OCI-LY1 (cell line): ENCODE data around the gene ENTREP3.
"Not testable (repeated sequence)": the region's sequence is repeated elsewhere in the genome, so short reads cannot be mapped to it uniquely, and the experiment has no call there.

Experiments
- H2AFZ ChIP-seq: fragments of 200-600 bp; sonication (generic), shearing (Covaris generic); 2 replicates; pipeline ENCODE4 v1.6.0; 2014; ENCODE audit warnings: antibody characterized with exemption, mild to moderate bottlenecking, low read length
- H3F3A ChIP-seq: fragments of 200-600 bp; sonication (generic), shearing (Covaris generic); 2 replicates; pipeline ENCODE4 v1.6.0; 2014; ENCODE audit warnings: mild to moderate bottlenecking, antibody characterized with exemption, low read length, moderate library complexity; ENCODE audit not compliant: insufficient read depth
- H3K27ac ChIP-seq: fragments of 200-600 bp; sonication (generic); 2 replicates; pipeline ENCODE4 v1.5.1; 2014; ENCODE audit warnings: low read length, mixed run types, mild to moderate bottlenecking, low read depth; ENCODE audit not compliant: poor library complexity, severe bottlenecking
- H3K27me3 ChIP-seq: fragments of 200-600 bp; sonication (generic); 2 replicates; pipeline ENCODE4 v1.6.0; 2014; ENCODE audit warnings: antibody characterized with exemption, mild to moderate bottlenecking, low read length, moderate library complexity; ENCODE audit not compliant: insufficient read depth
- H3K36me3 ChIP-seq: fragments of 200-600 bp; sonication (generic); 2 replicates; pipeline ENCODE4 v1.6.1; 2014; ENCODE audit warnings: mild to moderate bottlenecking, antibody characterized with exemption, low read length, moderate library complexity, mixed read lengths; ENCODE audit not compliant: insufficient read depth
- H3K4me1 ChIP-seq: fragments of 200-600 bp; sonication (generic); 2 replicates; pipeline ENCODE4 v1.5.1; 2014; ENCODE audit warnings: mild to moderate bottlenecking, low read length, moderate library complexity; ENCODE audit not compliant: insufficient read depth, severe bottlenecking
- H3K4me2 ChIP-seq: fragments of 200-600 bp; sonication (generic), shearing (Covaris generic); 2 replicates; pipeline ENCODE4 v1.6.1; 2014; ENCODE audit warnings: low read length
- H3K4me3 ChIP-seq: fragments of 200-600 bp; sonication (generic); 2 replicates; pipeline ENCODE4 v1.5.1; 2014; ENCODE audit warnings: low read length, low read depth, mild to moderate bottlenecking, mixed read lengths; ENCODE audit not compliant: poor library complexity, severe bottlenecking
- H3K79me2 ChIP-seq: fragments of 200-600 bp; shearing (Covaris generic); 2 replicates; pipeline ENCODE4 v1.6.1; 2016; ENCODE audit warnings: mixed run types, low read length, mixed read lengths; ENCODE audit not compliant: insufficient read depth
- H3K9ac ChIP-seq: fragments of 200-600 bp; sonication (generic), shearing (Covaris generic); 2 replicates; pipeline ENCODE4 v1.6.1; 2014; ENCODE audit warnings: mild to moderate bottlenecking, low read length, mixed read lengths
- H3K9me2 ChIP-seq: fragments of 200-600 bp; sonication (generic), shearing (Covaris generic); 2 replicates; pipeline ENCODE4 v1.6.1; 2014; ENCODE audit warnings: low read depth, mild to moderate bottlenecking, low read length, mixed read lengths
- H3K9me3 ChIP-seq: fragments of 200-600 bp; shearing (Covaris generic); 2 replicates; pipeline ENCODE4 v1.6.1; 2014; ENCODE audit warnings: low read length, mixed read lengths
- H4K20me1 ChIP-seq: fragments of 200-600 bp; sonication (generic), shearing (Covaris generic); 2 replicates; pipeline ENCODE4 v1.6.0; 2016; ENCODE audit warnings: mild to moderate bottlenecking, low read length; ENCODE audit not compliant: insufficient read depth
- CTCF ChIP-seq: fragments of 200-600 bp; sonication (generic), shearing (Covaris generic); IDR thresholded peaks from 2 replicates; pipeline ENCODE4 v1.5.1; 2017; ENCODE audit warnings: mild to moderate bottlenecking, antibody characterized with exemption, low read length, moderate library complexity, mixed read lengths
- EZH2 ChIP-seq: fragments of 200-600 bp; sonication (generic), shearing (Covaris generic); IDR thresholded peaks from 2 replicates; pipeline ENCODE4 v1.8.0; 2017; ENCODE audit warnings: borderline replicate concordance, mixed run types, mild to moderate bottlenecking, antibody characterized with exemption, low read length, moderate library complexity, mixed read lengths

Gene ENTREP3

GRCh38 chr1:155241841-155242264 is 13.4 kb downstream of the ENTREP3 start:
- H3K27me3 ChIP-seq: no peaks in the 10 kb centered on the region
- peak overlapping the region; percentile 60 for H3K4me3 ChIP-seq
- no peaks in the 10 kb centered on the region for H3K9me2 ChIP-seq
- H3K4me2 ChIP-seq: peak overlapping the region; percentile 76
- H3K4me1 ChIP-seq: peaks cover 44% of the 10 kb centered on the region
- peaks cover 8% of the 10 kb centered on the region for H3K36me3 ChIP-seq
- no peaks in the 10 kb centered on the region for H3K9me3 ChIP-seq
- no peaks in the 10 kb centered on the region for H4K20me1 ChIP-seq
- H3F3A ChIP-seq: peaks cover 3% of the 10 kb centered on the region; the same call in 1 of the 2 replicates
- TF ChIP-seq EZH2 (no peak), CTCF (no peak)
- H3K9ac ChIP-seq: peak overlapping the region; percentile 36; the same call in 1 of the 2 replicates
- H2AFZ ChIP-seq: no peak overlapping the region
- no peaks in the 10 kb centered on the region for H3K79me2 ChIP-seq
- H3K27ac ChIP-seq: peak overlapping the region; percentile 70

GRCh38 chr1:155241069-155241679 is 14.1 kb downstream of the ENTREP3 start:
- Histone ChIP-seq H3F3A (no peaks in the 10 kb centered on the region), H3K27ac (peak overlapping the region; percentile 70), H3K4me1 (peaks cover 44% of the 10 kb centered on the region), H3K36me3 (peaks cover 15% of the 10 kb centered on the region), H3K79me2 (no peaks in the 10 kb centered on the region), H3K27me3 (no peaks in the 10 kb centered on the region), H2AFZ (no peak overlapping the region), H3K9ac (peak overlapping the region; percentile 36; the same call in 1 of the 2 replicates), H3K9me2 (no peaks in the 10 kb centered on the region), H3K4me2 (peak overlapping the region; percentile 76), H3K4me3 (peak overlapping the region; percentile 60), H3K9me3 (no peaks in the 10 kb centered on the region), H4K20me1 (no peaks in the 10 kb centered on the region)
- TF ChIP-seq EZH2 (no peak), CTCF (no peak)

GRCh38 chr1:155236451-155236850 is 18.8 kb downstream of the ENTREP3 start:
- Histone ChIP-seq H3K27me3 (no peaks in the 10 kb centered on the region), H3K36me3 (peaks cover 21% of the 10 kb centered on the region), H3K79me2 (no peaks in the 10 kb centered on the region), H3K27ac (no peak overlapping the region), H3K4me3 (no peak overlapping the region), H3K9me2 (no peaks in the 10 kb centered on the region), H3F3A (no peaks in the 10 kb centered on the region), H4K20me1 (no peaks in the 10 kb centered on the region), H3K4me2 (no peak overlapping the region), H3K9ac (no peak overlapping the region), H3K9me3 (no peaks in the 10 kb centered on the region), H2AFZ (no peak overlapping the region), H3K4me1 (peaks cover 13% of the 10 kb centered on the region)
- TF ChIP-seq EZH2 (no peak), CTCF (no peak)

GRCh38 chr1:155235375-155235774 is 19.9 kb downstream of the ENTREP3 start:
- not testable (repeated sequence) for H2AFZ ChIP-seq, H3K4me2 ChIP-seq, H3K27me3 ChIP-seq, H3K79me2 ChIP-seq, H3K9me3 ChIP-seq, H3K4me1 ChIP-seq, H4K20me1 ChIP-seq, H3K9ac ChIP-seq, H3K9me2 ChIP-seq, H3K4me3 ChIP-seq, H3K27ac ChIP-seq, H3F3A ChIP-seq
- H3K36me3 ChIP-seq: peaks cover 21% of the 10 kb centered on the region

- not testable (repeated sequence) for H3K79me2 ChIP-seq, H4K20me1 ChIP-seq, H3K4me3 ChIP-seq, H2AFZ ChIP-seq, H3F3A ChIP-seq, H3K4me1 ChIP-seq, H3K4me2 ChIP-seq, H3K9me3 ChIP-seq, H3K9me2 ChIP-seq, H3K27me3 ChIP-seq, H3K9ac ChIP-seq, H3K27ac ChIP-seq
- peaks cover 17% of the 10 kb centered on the region for H3K36me3 ChIP-seq
Measured at GRCh38 chr1:155233502-155233901, 21.8 kb downstream of the ENTREP3 start.
